RWPE2 (cell line): ENCODE data around the gene ST7.

ENCODE experiments used
- ATAC-seq: fragments of 200-7000 bp; cut with Tn5 transposase; 3 replicates; pipeline ENCODE4 v1.9.1; 2021; ENCODE audit warnings: low read depth
- DNase-seq: peaks from one replicate; pipeline ENCODE4 v3.0.0-alpha.2; 2020; ENCODE audit warnings: low spot score
- H3K27ac ChIP-seq: fragments of 450-650 bp; 2 replicates; pipeline ENCODE4 v1.5.1; 2017; ENCODE audit warnings: mild to moderate bottlenecking; ENCODE audit not compliant: poor library complexity, severe bottlenecking
- H3K27me3 ChIP-seq: fragments of 250-450 bp; sonication (Bioruptor Pico); 2 replicates; pipeline ENCODE4 v1.5.1; 2021; ENCODE audit warnings: mild to moderate bottlenecking, moderate library complexity; ENCODE audit not compliant: insufficient read depth, poor library complexity, severe bottlenecking
- H3K36me3 ChIP-seq: fragments of 250-450 bp; sonication (Bioruptor Pico); 2 replicates; pipeline ENCODE4 v1.5.1; 2020; ENCODE audit warnings: low read depth, mild to moderate bottlenecking, moderate library complexity
- H3K4me1 ChIP-seq: fragments of 250-450 bp; sonication (Bioruptor Pico); 2 replicates; pipeline ENCODE4 v1.5.1; 2021; ENCODE audit warnings: mild to moderate bottlenecking, moderate library complexity; ENCODE audit not compliant: insufficient read depth, poor library complexity, severe bottlenecking
- H3K4me3 ChIP-seq: fragments of 250-450 bp; sonication (Bioruptor Pico); 2 replicates; pipeline ENCODE4 v1.5.1; 2021; ENCODE audit warnings: mild to moderate bottlenecking, moderate library complexity; ENCODE audit not compliant: severe bottlenecking
- H3K9me3 ChIP-seq: fragments of 250-450 bp; sonication (Bioruptor Pico); 2 replicates; pipeline ENCODE4 v1.5.1; 2021; ENCODE audit warnings: mild to moderate bottlenecking, moderate library complexity; ENCODE audit not compliant: severe bottlenecking
- CTCF ChIP-seq: fragments of 450-650 bp; IDR thresholded peaks from one replicate; pipeline ENCODE4 v1.5.1; 2017; ENCODE audit warnings: mild to moderate bottlenecking, moderate library complexity; ENCODE audit not compliant: poor library complexity, severe bottlenecking

ST7 gene

GRCh38 chr7:117101026-117101425, 147.7 kb downstream of the ST7 start:
- Histone ChIP-seq H3K4me3 (no peak overlapping the region), H3K27me3 (no peaks in the 10 kb centered on the region), H3K36me3 (no peaks in the 10 kb centered on the region), H3K4me1 (peaks cover 5% of the 10 kb centered on the region), H3K9me3 (no peaks in the 10 kb centered on the region), H3K27ac (no peak overlapping the region)
- ATAC-seq (no peak), DNase-seq (no peak)
- no peak for TF ChIP-seq CTCF

- H3K27me3 ChIP-seq = no peaks in the 10 kb centered on the region
- no peak for TF ChIP-seq CTCF
- DNase-seq (no peak), ATAC-seq (no peak)
- no peak overlapping the region for H3K4me3 ChIP-seq
- no peak overlapping the region for H3K27ac ChIP-seq
- no peaks in the 10 kb centered on the region for H3K4me1 ChIP-seq
- no peaks in the 10 kb centered on the region for H3K36me3 ChIP-seq
- no peaks in the 10 kb centered on the region for H3K9me3 ChIP-seq
Measured at GRCh38 chr7:117110480-117111315, 157.4 kb downstream of the ST7 start.

GRCh38 chr7:117111535-117111934, 158.2 kb downstream of the ST7 start:
- Histone ChIP-seq H3K36me3 (no peaks in the 10 kb centered on the region), H3K27me3 (no peaks in the 10 kb centered on the region), H3K4me1 (no peaks in the 10 kb centered on the region), H3K27ac (no peak overlapping the region), H3K4me3 (no peak overlapping the region), H3K9me3 (no peaks in the 10 kb centered on the region)
- no peak for TF ChIP-seq CTCF
- ATAC-seq = no peak
- DNase-seq = no peak

GRCh38 chr7:117112640-117113039, 159.3 kb downstream of the ST7 start:
- ATAC-seq = no peak
- TF ChIP-seq CTCF = no peak
- H3K4me3 ChIP-seq = no peak overlapping the region

GRCh38 chr7:117113871-117114270, 160.6 kb downstream of the ST7 start:
- H3K36me3 ChIP-seq = no peaks in the 10 kb centered on the region
- no peak overlapping the region for H3K4me3 ChIP-seq
- H3K27me3 ChIP-seq = no peaks in the 10 kb centered on the region
- no peak overlapping the region for H3K27ac ChIP-seq
- no peaks in the 10 kb centered on the region for H3K4me1 ChIP-seq
- no peak for DNase-seq
- H3K9me3 ChIP-seq = no peaks in the 10 kb centered on the region
- no peak for ATAC-seq
- TF ChIP-seq CTCF = no peak

More at GRCh38 chr7:117112640-117113039, 159.3 kb downstream of the ST7 start:
- Histone ChIP-seq H3K9me3 (no peaks in the 10 kb centered on the region), H3K27me3 (no peaks in the 10 kb centered on the region), H3K4me1 (no peaks in the 10 kb centered on the region), H3K27ac (no peak overlapping the region), H3K36me3 (no peaks in the 10 kb centered on the region)
- no peak for DNase-seq
